GM18511 (cell line): ENCODE data around the gene SORBS2.

Experiments used
- ATAC-seq: cut with Tn5 transposase; IDR thresholded peaks from one replicate; pipeline ENCODE4 v1.9.1; 2021; ENCODE audit warnings: mild to moderate bottlenecking, moderate library complexity; ENCODE audit not compliant: unreplicated experiment

Gene SORBS2

DNA sequence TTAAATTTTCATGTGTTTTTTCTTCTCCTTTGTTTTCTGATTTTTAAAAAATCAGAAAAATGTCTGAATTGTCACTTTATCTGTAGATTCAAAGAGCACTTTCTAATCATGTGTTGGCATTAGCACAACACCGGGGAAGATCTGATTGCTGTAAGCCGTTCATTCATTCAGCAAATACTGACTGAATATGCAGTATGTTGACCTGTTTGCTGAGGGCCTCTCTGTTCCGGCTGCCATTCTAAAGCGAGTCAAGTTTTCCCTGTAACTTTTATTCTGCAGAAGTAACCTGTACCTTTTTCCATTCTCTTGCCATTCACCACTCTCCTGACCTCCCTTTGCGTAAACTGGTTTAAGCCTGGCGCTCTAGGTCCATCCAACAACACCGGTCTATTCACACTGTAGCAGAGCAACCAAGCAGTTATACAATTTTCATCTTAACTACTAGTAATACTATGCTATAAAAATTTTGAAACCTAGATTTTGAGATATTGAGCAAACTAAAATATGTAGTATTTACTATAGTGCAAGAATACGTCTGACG, 6.7 kb downstream of the SORBS2 start:
- no peak for ATAC-seq

DNA sequence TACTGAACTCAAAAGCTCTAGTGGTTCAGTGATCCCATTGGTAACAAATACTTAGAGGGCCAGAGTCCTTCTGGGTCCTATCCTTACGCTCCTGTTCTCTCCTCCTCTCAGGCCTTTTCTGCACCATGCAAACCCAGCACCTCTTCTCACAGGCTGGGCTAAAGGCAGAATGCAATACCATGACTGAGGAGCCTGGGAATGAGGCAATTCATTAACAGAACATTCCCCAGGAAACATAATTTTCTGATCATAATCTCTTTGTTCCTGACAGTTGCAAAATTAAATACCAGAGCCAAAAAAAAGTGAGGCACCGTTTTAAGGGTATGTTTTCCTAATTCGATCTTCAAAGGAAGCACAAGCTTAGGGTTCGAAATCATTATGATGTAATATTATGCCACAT, 9.0 kb downstream of the SORBS2 start:
- ATAC-seq: no peak

DNA sequence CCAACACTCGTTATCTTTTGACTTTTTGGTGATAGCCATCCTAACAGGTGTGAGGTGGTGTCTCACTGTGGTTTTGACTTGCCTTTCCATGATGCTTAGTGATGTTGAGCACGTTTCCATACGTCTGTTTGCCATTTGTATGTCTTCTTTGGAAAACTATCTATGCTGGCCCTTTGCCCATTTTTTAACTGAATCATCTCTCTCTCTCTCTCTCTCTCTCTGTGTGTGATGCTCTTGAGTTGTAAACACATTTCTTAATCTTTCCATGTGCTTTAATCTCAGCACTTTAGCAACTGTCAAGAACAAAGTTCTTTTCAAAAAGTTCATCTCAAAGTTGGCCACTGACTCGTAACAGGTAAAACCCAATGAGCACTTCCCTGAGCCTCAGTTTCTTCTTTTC, 10.5 kb downstream of the SORBS2 start:
- no peak for ATAC-seq

- ATAC-seq: no peak
Observed at GRCh38 chr4:185800266-185800945, 11.6 kb downstream of the SORBS2 start.

DNA sequence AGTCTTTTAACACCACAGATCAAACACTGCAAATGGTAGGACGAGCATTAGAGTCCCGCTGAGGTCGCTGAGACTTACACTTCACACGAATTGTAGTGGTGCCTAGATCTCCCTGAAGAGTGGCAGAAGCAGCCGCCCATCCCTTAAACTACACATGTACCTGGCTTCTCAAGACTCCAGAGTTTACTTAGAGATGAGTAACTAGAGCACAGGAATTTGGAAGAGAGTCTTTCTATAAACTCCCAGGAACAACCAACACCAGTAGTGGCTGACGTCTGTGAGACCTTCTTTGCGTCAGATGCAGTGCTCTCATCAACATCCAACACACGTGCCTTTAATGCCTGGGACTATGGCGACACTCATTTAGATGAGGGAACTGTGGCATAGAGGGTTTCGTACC, 12.6 kb downstream of the SORBS2 start:
- ATAC-seq: no peak

DNA sequence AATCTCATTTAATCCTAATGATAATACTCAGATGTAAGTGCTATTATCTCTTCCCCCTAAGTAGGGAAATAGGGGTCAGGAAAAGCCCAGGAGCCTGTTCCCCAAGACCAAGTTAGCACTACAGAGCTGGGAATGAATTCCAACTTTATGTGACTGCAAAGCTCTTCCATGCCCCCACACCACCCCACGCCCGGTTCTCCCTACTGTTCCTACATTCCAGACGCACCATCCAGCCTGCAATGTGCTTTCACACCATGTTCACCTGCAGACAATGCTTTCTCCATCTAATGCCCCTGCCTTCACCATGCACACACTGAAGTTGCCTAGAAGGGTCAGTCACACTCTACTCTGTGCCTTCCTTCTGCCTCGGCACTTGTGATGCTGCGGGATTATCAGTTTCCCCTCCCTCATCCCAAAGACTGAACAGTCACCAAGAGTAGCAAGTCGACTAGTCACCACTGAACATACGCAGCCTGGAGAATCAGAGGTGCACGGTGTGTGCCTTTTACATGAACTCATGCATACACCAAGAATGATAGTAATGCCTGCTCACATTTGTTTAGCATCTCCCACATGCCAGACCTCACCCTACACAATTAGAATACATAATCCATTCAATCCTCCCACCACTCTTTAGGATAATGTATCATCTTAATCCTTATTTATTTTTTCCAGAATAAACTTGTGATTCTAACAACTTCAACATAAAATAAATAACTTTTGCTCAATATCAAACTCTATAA, 14.2 kb downstream of the SORBS2 start:
- ATAC-seq: no peak

DNA sequence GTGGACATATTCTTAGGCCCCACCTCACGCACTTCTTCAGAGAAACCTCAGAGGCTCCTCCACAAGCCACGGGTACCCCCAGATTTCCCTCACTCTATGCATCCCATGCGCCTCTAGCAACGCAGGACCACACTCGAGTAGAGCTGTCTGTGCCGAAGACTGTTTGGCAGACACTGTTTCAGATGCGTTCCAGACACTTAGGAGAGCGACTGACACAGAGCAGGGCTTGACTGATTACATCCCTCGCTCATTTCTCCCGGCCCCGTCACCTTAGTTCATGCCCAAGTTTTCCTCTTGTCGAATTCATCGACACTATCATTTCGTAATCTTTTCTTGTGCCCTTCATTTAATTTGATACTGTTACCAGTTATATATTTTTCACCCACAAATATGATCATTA, 15.0 kb downstream of the SORBS2 start:
- no peak for ATAC-seq

- ATAC-seq: no peak
Observed at GRCh38 chr4:185796176-185796575, 15.8 kb downstream of the SORBS2 start.

GRCh38 chr4:185794637-185795036, 17.4 kb downstream of the SORBS2 start:
- ATAC-seq: no peak

GRCh38 chr4:185793716-185794115, 18.3 kb downstream of the SORBS2 start:
- ATAC-seq: no peak

DNA sequence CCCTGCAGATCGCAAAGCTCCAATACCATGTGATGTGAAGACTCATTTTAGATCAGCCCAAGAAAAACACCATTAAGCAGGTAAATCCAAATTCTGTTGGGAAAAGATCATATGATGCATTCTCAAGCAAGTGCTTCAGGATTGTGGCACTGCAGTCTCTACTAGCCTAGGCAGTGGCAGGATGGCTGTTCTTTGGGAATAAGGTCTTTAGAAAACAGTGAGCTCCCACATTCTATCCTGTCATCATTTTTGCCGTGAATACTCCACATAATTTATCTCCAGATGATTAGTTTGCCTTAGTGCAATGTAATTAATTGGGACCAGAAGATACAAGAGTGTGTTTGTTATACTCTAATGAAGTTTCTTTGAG, 18.9 kb downstream of the SORBS2 start:
- ATAC-seq: no peak

DNA sequence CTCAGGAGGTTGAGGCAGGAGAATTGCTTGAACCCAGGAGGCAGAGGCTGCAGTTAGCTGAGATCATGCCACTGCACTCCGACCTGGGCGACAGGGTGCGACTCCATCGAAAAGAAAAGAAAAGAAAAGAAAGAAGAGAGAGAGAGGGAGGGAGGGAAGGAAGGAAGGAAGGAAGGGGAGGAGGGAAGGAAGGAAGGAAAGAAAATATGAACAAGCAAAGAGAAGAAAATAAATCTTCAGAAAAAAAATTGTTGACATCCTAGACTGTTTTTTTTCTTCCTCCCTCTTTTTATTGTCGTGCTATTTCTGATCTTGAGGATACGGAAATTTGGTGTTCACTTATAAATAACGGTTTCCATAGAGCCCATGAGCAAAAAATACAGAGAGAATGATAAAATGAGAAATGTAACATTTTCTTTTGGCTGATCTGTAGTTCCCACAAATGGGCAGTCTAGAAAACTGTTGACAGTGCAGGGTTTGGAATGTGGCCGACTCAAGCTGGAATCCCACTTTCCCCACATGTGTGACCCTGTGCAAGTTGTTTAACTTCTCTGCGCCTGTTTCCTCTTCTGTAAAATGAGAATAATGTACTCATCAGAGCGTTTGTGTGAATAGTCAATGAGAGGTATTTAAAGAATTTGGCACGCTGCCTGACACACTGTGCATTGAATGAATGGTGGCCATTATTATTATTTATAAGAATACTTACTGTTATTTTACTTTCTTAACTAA, 19.4 kb downstream of the SORBS2 start:
- ATAC-seq: no peak

GRCh38 chr4:185787926-185788679, 23.9 kb downstream of the SORBS2 start:
- ATAC-seq: no peak

GRCh38 chr4:185786422-185786821, 25.6 kb downstream of the SORBS2 start:
- ATAC-seq: no peak

GRCh38 chr4:185783574-185783973, 28.4 kb downstream of the SORBS2 start:
- no peak for ATAC-seq

DNA sequence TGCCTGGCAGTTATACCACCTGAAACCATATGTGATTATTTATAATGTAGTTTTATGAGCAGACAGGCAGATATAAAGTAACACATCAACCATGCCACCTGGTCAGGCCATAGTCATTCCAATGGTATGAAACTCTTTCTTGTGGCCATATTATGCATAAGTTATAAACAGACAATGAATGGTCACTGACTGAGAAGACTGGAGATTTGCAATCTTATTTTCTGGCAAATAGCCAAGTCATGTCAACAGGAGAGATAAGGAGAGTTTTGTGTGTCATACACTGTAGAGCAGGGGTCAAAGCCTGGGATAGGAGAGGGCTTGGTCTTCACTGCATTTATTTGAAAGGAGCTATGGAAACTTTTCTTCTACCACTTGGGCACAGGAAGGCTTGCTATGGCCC, 29.5 kb downstream of the SORBS2 start:
- no peak for ATAC-seq

GRCh38 chr4:185781555-185782215, 30.3 kb downstream of the SORBS2 start:
- ATAC-seq: no peak

DNA sequence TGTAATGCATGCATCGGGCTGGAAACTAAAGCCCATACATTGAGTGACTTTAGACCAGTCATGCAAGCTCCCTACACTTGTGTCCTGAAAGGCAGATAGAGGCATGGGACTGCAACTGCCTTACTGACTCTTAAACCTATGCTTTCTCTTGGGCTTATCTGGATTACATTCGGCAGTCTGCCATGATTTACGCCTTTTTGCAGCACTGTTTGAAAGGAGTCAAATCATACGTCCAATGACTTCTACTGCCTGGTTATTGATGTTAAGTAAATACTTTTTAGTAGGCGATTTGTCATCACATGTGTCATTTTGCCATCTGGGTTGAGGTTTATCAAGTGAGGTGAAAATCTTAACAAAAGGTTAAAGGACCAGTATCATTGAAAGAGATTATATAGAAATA, 31.5 kb downstream of the SORBS2 start:
- no peak for ATAC-seq

DNA sequence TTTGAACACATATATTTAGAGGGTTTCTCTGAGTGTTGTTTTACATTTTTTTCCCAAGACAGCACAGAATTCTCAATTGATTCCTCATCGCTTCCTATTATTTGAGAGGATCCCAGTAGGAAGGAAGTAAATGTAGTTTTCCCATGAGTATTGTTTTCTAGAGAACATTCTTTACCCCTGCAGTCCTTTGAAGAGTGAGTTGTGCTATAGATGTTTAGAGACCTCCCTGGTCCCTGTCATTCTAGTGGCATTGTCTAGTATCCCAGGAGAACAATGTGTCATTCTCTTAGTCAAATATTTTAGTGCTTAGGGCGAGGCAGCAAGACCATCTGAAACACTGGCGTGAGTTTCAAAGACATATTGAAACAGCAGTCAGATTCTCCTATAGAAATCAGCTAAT, 32.5 kb downstream of the SORBS2 start:
- ATAC-seq: no peak

GRCh38 chr4:185778307-185778706, 33.7 kb downstream of the SORBS2 start:
- ATAC-seq: no peak
